ENCODE measurements around the gene TBC1D14.
A peak's percentile ranks its signal among the peaks of the same experiment; 100 is the strongest.

TBC1D14 gene

GRCh38 chr4:7023486-7023885 is 113.9 kb downstream of the TBC1D14 start:
- no peak for DNase-seq (ENCODE audit: low spot score)

- no peak for DNase-seq (ENCODE audit: low spot score)
These were observed 114.3 kb downstream of the TBC1D14 start for GRCh38 chr4:7023901-7024300.

GRCh38 chr4:7024336-7024890 is 114.8 kb downstream of the TBC1D14 start:
- DNase-seq (ENCODE audit: low spot score): no peak

- DNase-seq (ENCODE audit: low spot score): no peak
These were observed 115.5 kb downstream of the TBC1D14 start for GRCh38 chr4:7025040-7025602.

- no peak for DNase-seq (ENCODE audit: low spot score)
These were observed 116.5 kb downstream of the TBC1D14 start for GRCh38 chr4:7026107-7026506.

GRCh38 chr4:7027284-7027683 is 117.7 kb downstream of the TBC1D14 start:
- no peak for DNase-seq (ENCODE audit: low spot score)

GRCh38 chr4:7027913-7028312 is 118.3 kb downstream of the TBC1D14 start:
- DNase-seq (ENCODE audit: low spot score): no peak

GRCh38 chr4:7029212-7029611 is 119.6 kb downstream of the TBC1D14 start:
- DNase-seq (ENCODE audit: low spot score): no peak

- DNase-seq (ENCODE audit: low spot score): no peak
These were observed 120.3 kb downstream of the TBC1D14 start for GRCh38 chr4:7029921-7030320.

- DNase-seq (ENCODE audit: low spot score): no peak
These were observed 121.2 kb downstream of the TBC1D14 start for GRCh38 chr4:7030856-7031255.

- no peak for DNase-seq (ENCODE audit: low spot score)
These were observed 122.2 kb downstream of the TBC1D14 start for GRCh38 chr4:7031558-7032449.

- DNase-seq (ENCODE audit: low spot score): no peak
These were observed 123.0 kb downstream of the TBC1D14 start for GRCh38 chr4:7032596-7032995.

- DNase-seq (ENCODE audit: low spot score): no peak
These were observed 124.8 kb downstream of the TBC1D14 start for GRCh38 chr4:7034262-7035081.

- DNase-seq (ENCODE audit: low spot score): no peak
These were observed 127.8 kb downstream of the TBC1D14 start for GRCh38 chr4:7037425-7037824.

GRCh38 chr4:7040765-7041164 is 131.1 kb downstream of the TBC1D14 start:
- no peak for DNase-seq (ENCODE audit: low spot score)

- DNase-seq (ENCODE audit: low spot score): no peak
These were observed 131.6 kb downstream of the TBC1D14 start for GRCh38 chr4:7041246-7041645.

- no peak for DNase-seq (ENCODE audit: low spot score)
These were observed 132.3 kb downstream of the TBC1D14 start for GRCh38 chr4:7041801-7042502.

GRCh38 chr4:7042503-7043283 is 133.1 kb downstream of the TBC1D14 start:
- peak; percentile 95 for DNase-seq (ENCODE audit: low spot score)

- DNase-seq (ENCODE audit: low spot score): peak; percentile 39
These were observed 133.9 kb downstream of the TBC1D14 start, which contains the start of gene TADA2B for GRCh38 chr4:7043284-7044136. Gene TADA2B, plus strand, starts transcription at chr4:7043372. Its CDS starts 208 bp downstream, at chr4:7043580.

Data from activated CD4-positive, alpha-beta T cell treated with anti-CD3 and anti-CD28 coated beads, Interleukin-2, Interleukin-4, amounts not matched to agents 100 ng/mL and 50 ng/mL, durations not matched to agents 16 hours and 8 hours (primary cell).